NT2/D1 (cell line): Measurements from ENCODE around the gene CIDEB.

Experiments used
- DNase-seq: peaks from one replicate; pipeline ENCODE4 v3.0.0-alpha.2; 2011; ENCODE audit warnings: low read depth, low spot score
- H3K27me3 ChIP-seq: 2 replicates; pipeline ENCODE4 v1.6.0; 2011; ENCODE audit warnings: mild to moderate bottlenecking; ENCODE audit not compliant: insufficient read length, insufficient read depth
- H3K36me3 ChIP-seq: 2 replicates; pipeline ENCODE4 v1.6.1; 2011; ENCODE audit warnings: mild to moderate bottlenecking, low read length, mixed read lengths; ENCODE audit not compliant: insufficient read depth, insufficient read length
- H3K4me1 ChIP-seq: 2 replicates; pipeline ENCODE4 v1.5.1; 2011; ENCODE audit not compliant: insufficient read depth, insufficient read length
- H3K4me3 ChIP-seq: 2 replicates; pipeline ENCODE4 v1.5.1; 2011; ENCODE audit warnings: low read depth; ENCODE audit not compliant: insufficient read length
- H3K9ac ChIP-seq: 2 replicates; pipeline ENCODE4 v1.6.0; 2011; ENCODE audit warnings: low read depth; ENCODE audit not compliant: insufficient read length
- H3K9me3 ChIP-seq: 2 replicates; pipeline ENCODE4 v1.5.1; 2011; ENCODE audit warnings: mild to moderate bottlenecking, low read length; ENCODE audit not compliant: insufficient read depth
- SUZ12 ChIP-seq: IDR thresholded peaks from 2 replicates; pipeline ENCODE4 v1.6.1; 2011; ENCODE audit not compliant: insufficient read length, insufficient read depth; ENCODE audit errors: extremely low read depth
- YY1 ChIP-seq: IDR thresholded peaks from 2 replicates; pipeline ENCODE4 v1.6.1; 2011; ENCODE audit not compliant: insufficient read length, insufficient read depth
- ZNF274 ChIP-seq: IDR thresholded peaks from 2 replicates; pipeline ENCODE4 v1.6.1; 2011; ENCODE audit warnings: mild to moderate bottlenecking, low read depth, low read length

CIDEB gene

GRCh38 chr14:24324024-24324423, 16.2 kb upstream of the CIDEB start:
- H3K4me3 ChIP-seq, result no peak overlapping the region
- H3K4me1 ChIP-seq, result no peaks in the 10 kb centered on the region
- H3K9me3 ChIP-seq, result no peaks in the 10 kb centered on the region
- no peaks in the 10 kb centered on the region for H3K36me3 ChIP-seq
- no peak for TF ChIP-seq ZNF274
- no peak for TF ChIP-seq SUZ12
- no peak for TF ChIP-seq YY1
- H3K9ac ChIP-seq, result no peak overlapping the region
- peaks cover 2% of the 10 kb centered on the region for H3K27me3 ChIP-seq
- DNase-seq, result no peak

GRCh38 chr14:24323341-24323740, 15.6 kb upstream of the CIDEB start:
- H3K9me3 ChIP-seq, result no peaks in the 10 kb centered on the region
- no peak overlapping the region for H3K9ac ChIP-seq
- H3K4me1 ChIP-seq, result no peaks in the 10 kb centered on the region
- DNase-seq, result no peak
- no peaks in the 10 kb centered on the region for H3K27me3 ChIP-seq
- TF ChIP-seq ZNF274, result no peak
- no peak for TF ChIP-seq YY1
- TF ChIP-seq SUZ12, result no peak
- no peak overlapping the region for H3K4me3 ChIP-seq
- no peaks in the 10 kb centered on the region for H3K36me3 ChIP-seq

- Histone ChIP-seq H3K36me3 (no peaks in the 10 kb centered on the region), H3K9ac (no peak overlapping the region), H3K9me3 (no peaks in the 10 kb centered on the region), H3K4me3 (no peak overlapping the region), H3K4me1 (no peaks in the 10 kb centered on the region), H3K27me3 (no peaks in the 10 kb centered on the region)
- TF ChIP-seq ZNF274, result no peak
- no peak for TF ChIP-seq SUZ12
- no peak for TF ChIP-seq YY1
- no peak for DNase-seq
Measured at GRCh38 chr14:24322672-24323071, 14.9 kb upstream of the CIDEB start.

- no peaks in the 10 kb centered on the region for H3K4me1 ChIP-seq
- peaks cover 1% of the 10 kb centered on the region for H3K36me3 ChIP-seq
- no peak for DNase-seq
- TF ChIP-seq SUZ12 (no peak), ZNF274 (no peak), YY1 (no peak)
- H3K27me3 ChIP-seq, result no peaks in the 10 kb centered on the region
- H3K9me3 ChIP-seq, result no peaks in the 10 kb centered on the region
- no peak overlapping the region for H3K9ac ChIP-seq
- H3K4me3 ChIP-seq, result no peak overlapping the region
Measured at GRCh38 chr14:24321212-24321975, 13.6 kb upstream of the CIDEB start.

- TF ChIP-seq SUZ12 (no peak), ZNF274 (no peak), YY1 (no peak)
- H3K4me1 ChIP-seq, result no peaks in the 10 kb centered on the region
- H3K27me3 ChIP-seq, result no peaks in the 10 kb centered on the region
Measured at GRCh38 chr14:24317141-24317928, 9.6 kb upstream of the CIDEB start.

GRCh38 chr14:24316597-24316950, 8.8 kb upstream of the CIDEB start:
- no peak for DNase-seq
- no peak overlapping the region for H3K9ac ChIP-seq
- TF ChIP-seq ZNF274, result no peak
- no peak for TF ChIP-seq YY1
- no peak for TF ChIP-seq SUZ12
- no peaks in the 10 kb centered on the region for H3K27me3 ChIP-seq
- H3K4me3 ChIP-seq, result no peak overlapping the region
- H3K4me1 ChIP-seq, result no peaks in the 10 kb centered on the region
- no peaks in the 10 kb centered on the region for H3K9me3 ChIP-seq
- H3K36me3 ChIP-seq, result peaks cover 29% of the 10 kb centered on the region

More at GRCh38 chr14:24317141-24317928, 9.6 kb upstream of the CIDEB start:
- Histone ChIP-seq H3K36me3 (peaks cover 22% of the 10 kb centered on the region), H3K9ac (no peak overlapping the region), H3K4me3 (no peak overlapping the region), H3K9me3 (no peaks in the 10 kb centered on the region)
- DNase-seq, result no peak

DNA sequence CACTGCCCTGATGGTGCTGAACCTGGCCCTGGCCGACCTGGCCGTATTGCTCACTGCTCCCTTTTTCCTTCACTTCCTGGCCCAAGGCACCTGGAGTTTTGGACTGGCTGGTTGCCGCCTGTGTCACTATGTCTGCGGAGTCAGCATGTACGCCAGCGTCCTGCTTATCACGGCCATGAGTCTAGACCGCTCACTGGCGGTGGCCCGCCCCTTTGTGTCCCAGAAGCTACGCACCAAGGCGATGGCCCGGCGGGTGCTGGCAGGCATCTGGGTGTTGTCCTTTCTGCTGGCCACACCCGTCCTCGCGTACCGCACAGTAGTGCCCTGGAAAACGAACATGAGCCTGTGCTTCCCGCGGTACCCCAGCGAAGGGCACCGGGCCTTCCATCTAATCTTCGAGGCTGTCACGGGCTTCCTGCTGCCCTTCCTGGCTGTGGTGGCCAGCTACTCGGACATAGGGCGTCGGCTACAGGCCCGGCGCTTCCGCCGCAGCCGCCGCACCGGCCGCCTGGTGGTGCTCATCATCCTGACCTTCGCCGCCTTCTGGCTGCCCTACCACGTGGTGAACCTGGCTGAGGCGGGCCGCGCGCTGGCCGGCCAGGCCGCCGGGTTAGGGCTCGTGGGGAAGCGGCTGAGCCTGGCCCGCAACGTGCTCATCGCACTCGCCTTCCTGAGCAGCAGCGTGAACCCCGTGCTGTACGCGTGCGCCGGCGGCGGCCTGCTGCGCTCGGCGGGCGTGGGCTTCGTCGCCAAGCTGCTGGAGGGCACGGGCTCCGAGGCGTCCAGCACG, 8.2 kb upstream of the CIDEB start:
- DNase-seq, result no peak
- Histone ChIP-seq H3K4me1 (no peaks in the 10 kb centered on the region), H3K9ac (no peak overlapping the region)

More for the DNA sequence above, 8.2 kb upstream of the CIDEB start:
- no peak for TF ChIP-seq SUZ12
- no peak for TF ChIP-seq ZNF274
- no peak for TF ChIP-seq YY1
- peaks cover 35% of the 10 kb centered on the region for H3K36me3 ChIP-seq
- no peaks in the 10 kb centered on the region for H3K27me3 ChIP-seq
- no peak overlapping the region for H3K4me3 ChIP-seq
- no peaks in the 10 kb centered on the region for H3K9me3 ChIP-seq
